Umbilical cord (tissue), 2 donors: ENCODE measurements around the gene ADPRHL1. TPM values are rescaled to one million over a fixed set of nuclear protein-coding genes. Genes with fewer than 3 reads are reported as not detected.
A peak's percentile ranks its signal among the peaks of the same experiment; 100 is the strongest.
"Not testable (repeated sequence)": the region's sequence is repeated elsewhere in the genome, so short reads cannot be mapped to it uniquely, and the experiment has no call there.

Source experiments
- DNase-seq: peaks from one replicate; pipeline ENCODE4 v3.0.0-alpha.2; 2015; ENCODE audit warnings: low spot score
- total RNA-seq: library from RNA; depleted of rRNA; stranded (reverse); fragments of >200 nt; gene quantifications from one replicate; pipeline ENCODE4 v1.2.3, GENCODE V29; 2014; ENCODE audit warnings: low replicate concordance; ENCODE audit not compliant: insufficient read depth

The ADPRHL1 gene
- total RNA-seq, 1 donor from 2014 or later: 1.7 TPM

DNA sequence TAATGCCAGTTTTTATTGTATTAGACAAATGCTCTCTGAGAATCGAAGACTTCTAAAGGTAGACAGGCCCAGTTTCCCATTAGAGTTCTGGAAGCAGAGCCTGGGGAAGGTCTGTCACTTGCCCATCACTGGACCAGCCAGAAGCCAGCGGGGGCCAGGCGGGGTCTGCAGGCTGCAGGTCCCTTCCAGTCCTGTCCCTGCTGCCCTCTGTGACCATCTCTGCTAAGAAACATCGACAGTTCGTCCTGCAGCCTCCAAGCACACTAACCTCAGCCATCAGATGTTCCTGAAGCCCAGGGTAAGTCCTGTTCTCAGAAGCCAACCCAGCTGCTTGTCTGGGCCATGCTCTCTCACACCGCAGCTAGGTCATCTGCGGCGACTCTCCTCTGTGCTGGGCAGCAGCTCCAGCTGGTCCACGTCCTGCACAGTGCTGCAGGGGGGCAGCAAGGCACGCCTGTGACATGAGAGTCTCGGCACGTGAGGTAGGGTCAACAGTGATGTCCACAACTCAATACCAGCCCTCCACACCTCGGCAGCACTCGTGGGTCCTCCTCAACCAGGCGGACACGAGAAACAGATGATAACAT lies 2.9 kb upstream of the ADPRHL1 start:
- DNase-seq: no peak

DNA sequence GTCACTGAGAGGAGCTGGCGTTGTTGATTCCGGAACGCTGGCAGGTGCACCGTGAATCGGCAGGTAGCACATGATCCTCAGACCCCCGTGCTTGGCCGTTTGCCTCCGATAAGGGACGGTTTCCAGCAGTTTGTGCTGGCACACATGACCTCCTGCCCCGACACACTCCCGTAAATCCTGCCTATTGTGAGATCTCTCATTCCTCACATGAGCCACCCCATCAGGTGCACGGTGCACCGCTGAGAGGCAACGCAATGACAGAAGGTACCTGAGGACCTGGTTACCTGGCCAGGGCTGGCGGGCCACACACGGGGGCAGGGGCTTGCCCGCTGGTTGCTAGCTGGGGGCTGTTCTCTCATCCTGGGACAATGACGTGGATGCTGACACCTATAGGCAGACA lies 2.1 kb upstream of the ADPRHL1 start:
- DNase-seq: no peak

DNA sequence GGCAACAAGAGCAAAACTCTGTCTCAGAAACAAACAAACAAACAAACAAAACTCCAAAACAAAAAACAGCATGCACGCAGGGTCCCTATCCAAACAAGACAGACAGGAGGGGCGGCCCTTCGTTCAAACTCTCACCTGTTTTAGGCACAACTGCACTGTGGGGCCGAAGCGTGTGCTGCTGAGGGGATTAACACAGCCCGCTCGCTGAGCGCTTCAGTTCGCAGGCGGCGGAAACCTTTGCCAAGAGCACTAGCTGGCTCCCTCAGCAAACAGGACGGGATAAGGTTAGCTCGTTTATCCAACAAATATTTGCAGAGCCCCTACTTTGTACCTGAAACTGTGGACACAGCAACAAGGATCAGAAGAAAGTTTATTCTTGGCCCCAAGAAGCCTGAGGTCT lies 1.6 kb upstream of the ADPRHL1 start:
- DNase-seq: no peak

DNA sequence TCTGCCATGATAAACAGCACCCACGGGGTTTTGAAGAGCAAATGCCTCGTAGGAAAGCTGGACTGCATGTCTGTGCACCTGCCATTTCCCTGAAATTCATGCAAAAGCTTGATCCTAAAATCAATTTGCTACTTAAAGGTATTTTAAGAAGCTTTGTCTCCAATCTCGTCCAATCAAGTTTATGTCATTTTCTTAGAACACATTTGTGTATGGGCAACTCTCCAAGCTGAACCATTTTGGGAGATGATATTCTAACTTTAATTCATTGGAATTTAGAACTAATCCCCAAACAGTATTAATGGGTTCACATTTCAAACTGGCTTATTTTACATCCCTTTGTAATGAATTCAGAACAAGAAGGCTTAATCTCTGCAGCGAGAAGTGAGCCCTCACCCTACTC lies 822 bp downstream of the ADPRHL1 start:
- no peak for DNase-seq

DNA sequence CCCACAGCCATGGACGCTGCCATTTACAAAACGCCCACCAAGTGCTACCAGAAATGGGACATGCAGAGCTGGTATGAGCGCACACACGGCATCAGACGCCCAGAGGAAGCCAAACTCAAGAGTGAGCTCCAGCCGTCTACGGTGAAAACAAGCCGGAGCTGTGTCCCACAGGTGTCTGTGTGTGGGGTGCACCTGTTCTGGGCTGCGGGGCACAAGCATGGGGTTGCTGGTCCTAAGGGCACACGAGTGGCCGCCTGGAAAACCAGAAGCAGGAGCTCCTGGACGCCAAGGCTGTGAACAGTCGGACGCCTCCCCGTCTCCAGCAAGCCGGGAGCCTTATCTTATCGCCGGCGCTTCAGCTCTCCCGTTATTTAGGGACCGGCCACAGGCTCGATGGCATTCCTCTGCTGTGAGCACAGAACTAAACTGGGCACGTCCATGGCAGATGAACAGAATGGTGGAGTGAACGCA lies 1.3 kb downstream of the ADPRHL1 start:
- peak; percentile 13 for DNase-seq

DNA sequence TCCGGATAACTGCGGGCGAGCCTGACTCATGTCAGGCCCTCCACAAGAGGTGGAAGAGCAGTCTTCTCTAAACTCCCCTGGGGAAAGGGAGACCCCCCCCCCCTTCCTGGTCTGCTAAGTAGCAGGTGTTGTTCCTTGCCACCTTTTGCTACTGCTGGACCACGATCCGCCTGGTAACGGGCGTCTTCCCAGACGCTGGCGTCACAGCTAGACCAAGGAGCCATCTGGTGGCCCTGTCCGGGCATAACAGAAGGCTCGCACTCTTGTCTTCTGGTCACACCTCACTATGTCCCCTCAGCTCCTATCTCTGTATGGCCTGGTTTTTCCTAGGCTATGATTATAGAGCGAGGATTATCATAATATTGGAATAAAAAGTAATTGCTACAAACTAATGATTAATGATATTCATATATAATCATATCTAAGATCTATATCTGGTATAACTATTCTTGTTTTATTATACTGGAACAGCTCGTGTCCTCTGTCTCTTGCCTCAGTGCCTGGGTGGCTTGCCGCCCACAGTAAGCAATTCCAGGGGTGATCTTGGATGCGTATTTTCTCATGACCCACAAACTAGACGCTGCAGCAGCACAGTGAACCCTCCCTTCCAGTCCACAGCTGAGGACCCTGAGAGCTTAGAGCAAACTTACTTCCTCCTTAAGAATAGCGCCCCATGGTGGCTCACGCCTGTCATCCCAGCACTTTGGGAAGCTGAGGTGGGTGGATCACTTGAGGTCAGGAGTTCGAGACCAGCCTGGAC lies 2.2 kb downstream of the ADPRHL1 start:
- not testable (repeated sequence) for DNase-seq

DNA sequence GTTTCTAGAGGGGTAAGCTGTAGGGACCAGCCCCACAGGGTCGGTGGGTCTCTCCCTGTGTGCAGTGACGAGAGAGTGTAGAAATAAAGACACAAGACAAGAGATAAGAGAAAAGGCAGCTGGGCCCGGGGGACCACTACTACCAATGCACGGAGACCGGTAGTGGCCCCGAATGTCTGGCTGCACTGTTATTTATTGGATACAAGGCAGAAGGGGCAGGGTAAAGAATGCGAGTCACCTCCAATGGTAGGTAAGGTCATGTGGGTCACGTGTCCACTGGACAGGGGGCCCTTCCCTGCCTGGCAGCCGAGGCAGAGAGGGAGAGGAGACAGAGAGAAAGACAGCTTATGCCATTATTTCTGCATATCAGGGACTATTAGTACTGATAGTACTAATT lies 2.9 kb downstream of the ADPRHL1 start:
- DNase-seq: not testable (repeated sequence)

DNA sequence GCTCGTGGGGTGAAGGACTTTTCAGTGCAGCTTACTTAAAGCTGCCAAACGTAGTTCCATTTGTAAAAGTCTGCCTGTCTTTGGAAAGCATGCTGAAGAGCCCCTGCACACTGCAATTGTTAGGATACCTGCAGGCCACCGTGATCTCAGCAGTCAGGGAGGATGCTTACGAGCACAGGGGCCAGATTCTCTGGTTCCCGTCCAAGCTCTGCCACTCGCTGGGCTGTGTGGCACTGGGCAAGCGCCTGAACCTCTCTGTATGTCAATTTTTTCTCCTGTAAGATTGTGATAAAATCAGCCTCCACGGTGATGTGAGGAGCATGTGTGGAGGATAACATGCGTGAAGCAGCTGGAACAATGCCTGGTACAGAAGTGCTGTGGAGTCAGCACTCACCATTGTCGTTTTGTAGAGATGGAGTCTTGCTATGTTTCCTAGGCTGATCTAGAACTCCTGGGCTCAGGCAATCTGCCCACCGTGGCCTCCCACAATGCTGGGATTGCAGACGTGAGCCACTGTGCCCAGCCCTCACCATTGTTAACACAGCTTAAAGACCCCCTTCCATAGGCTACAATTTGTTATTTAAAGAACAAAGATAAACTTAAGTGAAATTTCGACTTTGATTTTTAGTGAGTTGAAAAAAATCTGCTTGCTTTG lies 3.5 kb downstream of the ADPRHL1 start:
- DNase-seq: no peak

DNA sequence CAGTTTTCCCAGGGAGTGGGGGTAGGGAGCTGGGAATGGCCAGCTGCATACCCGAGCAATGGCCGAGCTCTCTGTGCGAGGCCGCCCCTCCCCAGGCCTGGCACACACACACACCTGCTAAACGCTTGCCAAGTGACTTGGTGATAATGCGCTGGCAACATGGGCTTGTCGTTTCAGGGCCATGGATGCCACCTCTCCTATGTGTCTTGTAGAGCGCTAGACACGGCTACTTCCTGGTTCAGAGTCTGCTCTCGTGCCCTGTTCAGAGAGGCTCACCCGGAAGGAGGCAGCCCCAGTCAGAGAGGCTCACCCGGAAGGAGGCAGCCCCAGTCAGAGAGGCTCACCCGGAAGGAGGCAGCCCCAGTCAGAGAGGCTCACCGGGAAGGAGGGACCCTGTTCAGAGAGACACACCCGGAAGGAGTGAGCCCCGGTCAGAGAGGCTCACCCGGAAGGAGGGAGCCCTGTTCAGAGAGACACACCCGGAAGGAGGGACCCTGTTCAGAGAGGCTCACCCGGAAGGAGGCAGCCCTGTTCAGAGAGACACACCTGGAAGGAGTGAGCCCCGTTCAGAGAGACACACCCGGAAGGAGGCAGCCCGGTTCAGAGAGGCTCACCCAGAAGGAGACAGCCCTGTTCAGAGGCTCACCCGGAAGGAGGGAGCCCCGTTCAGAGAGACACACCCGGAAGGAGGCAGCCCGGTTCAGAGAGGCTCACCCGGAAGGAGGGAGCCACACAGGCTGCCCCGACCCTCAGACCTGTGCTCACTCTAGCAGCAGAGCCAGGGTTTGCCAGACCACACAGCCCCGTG lies 4.2 kb downstream of the ADPRHL1 start:
- DNase-seq: no peak

DNA sequence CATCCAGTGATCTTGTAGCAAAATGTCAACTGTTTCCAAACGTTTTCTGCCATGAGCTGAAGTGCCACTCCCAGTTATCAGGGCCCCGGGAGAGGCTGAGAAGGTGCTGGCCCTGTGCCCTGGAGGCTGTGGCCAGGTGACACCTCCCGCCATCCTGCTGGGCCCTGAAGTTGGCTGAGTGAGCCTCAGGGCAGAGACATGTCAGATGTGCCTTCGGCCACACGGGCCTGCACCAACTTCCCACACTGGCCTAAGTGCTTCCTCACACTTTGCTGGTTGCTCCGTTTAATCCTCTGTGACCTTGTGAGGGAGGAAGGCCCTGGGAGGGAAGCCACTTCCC lies 4.8 kb downstream of the ADPRHL1 start:
- DNase-seq: no peak

DNA sequence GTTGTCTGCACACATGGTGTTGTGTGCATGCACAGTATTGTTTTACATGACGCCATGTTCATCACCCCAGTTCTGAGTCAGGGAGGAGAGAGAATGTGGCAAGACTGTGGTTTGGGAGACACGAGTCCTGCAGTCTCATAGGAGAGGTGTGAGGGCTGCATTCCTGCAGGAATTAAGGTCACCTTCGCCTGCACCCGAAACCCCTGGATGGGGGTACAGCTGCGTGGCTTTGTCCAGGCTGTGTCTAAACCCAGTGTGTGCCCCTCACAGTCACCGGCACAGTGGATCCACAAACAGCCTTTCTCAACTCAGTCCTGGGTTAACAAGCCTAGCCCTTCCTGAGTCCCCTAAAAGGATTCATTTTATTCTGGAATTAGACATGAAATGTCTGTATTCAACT lies 5.7 kb downstream of the ADPRHL1 start:
- DNase-seq: no peak

DNA sequence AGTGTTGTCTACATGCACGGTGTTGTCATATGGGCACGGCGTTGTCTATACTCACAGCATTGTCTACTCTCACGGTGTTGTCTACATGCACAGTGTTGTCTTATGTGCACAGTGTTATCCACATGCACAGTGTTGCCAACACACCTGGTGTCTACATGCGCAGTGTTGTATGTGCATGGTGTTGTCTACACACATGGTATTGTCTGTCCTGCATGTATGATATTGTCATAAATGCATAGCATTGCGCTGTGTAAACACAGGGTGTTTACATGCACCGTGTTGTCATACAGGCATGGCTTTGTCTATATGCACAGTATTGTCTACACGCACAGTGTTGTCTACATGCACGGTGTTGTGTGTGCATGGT lies 6.8 kb downstream of the ADPRHL1 start:
- no peak for DNase-seq

DNA sequence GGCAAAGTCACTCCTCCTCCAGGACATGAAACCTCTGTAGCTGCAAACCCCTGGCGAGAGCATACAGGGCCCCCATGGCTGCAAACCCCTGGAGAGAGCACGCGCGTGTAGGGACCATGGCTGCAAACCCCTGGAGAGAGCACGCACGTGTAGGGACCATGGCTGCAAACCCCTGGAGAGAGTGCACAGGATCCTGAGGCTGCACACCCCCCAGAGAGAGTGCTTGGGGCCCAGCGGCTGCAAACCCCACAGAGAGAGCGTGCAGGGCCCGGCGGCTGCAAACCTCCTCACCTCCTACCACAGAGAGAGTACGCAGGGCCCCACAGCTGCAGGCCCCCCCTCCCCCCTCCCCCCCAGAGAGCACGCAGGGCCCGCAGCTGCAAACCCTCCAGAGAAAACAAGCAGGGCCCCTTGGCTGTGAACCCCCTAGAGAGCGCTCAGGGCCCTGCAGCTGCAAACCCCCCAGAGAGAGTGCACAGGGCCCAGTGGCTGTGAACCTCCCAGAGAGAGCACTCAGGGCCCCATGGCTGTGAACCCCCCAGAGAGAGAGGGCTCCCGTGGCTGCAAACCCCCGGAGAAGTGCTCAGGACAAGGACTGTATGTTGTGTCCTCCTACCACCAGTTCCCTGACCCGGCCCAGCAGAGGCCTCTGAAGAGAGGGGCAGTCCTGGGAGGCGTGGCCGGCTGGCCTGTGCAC lies 7.3 kb downstream of the ADPRHL1 start:
- no peak for DNase-seq

DNA sequence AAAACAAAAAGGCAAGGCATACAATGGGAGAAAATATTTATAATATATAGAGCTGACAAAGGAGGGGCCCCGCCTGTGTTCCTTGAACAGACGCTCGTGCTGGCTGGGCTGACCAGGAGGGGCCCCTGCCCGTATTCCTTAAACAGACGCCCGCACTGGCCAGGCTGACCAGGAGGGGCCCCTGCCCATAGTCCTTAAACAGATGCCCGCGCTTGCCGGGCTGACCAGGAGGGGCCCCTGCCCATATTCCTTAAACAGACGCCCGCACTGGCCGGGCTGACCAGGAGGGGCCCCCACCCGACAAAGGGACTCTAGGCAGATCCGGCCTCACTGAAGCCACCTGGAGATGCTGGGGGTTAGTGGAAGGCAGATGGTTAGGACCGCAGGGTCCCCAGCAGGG lies 9.3 kb downstream of the ADPRHL1 start:
- DNase-seq: no peak

DNA sequence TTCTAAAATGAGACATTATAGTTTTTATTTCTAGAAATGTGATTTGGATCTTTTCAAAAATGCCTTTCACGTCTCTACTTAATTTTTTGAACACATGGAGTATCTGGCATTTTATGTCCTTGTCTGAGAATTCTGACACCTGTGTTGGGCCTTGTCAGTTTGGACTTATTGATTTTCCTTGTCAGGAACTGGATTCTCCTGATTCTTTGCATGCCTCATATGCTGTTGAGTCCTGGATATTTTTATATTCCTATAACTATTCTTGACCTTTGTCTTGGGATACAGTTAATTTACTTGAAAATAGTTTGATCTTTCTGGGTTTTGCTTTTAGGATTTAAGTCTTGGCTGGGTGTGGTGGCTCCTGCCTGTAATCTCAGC lies 10.3 kb downstream of the ADPRHL1 start:
- DNase-seq: no peak

DNA sequence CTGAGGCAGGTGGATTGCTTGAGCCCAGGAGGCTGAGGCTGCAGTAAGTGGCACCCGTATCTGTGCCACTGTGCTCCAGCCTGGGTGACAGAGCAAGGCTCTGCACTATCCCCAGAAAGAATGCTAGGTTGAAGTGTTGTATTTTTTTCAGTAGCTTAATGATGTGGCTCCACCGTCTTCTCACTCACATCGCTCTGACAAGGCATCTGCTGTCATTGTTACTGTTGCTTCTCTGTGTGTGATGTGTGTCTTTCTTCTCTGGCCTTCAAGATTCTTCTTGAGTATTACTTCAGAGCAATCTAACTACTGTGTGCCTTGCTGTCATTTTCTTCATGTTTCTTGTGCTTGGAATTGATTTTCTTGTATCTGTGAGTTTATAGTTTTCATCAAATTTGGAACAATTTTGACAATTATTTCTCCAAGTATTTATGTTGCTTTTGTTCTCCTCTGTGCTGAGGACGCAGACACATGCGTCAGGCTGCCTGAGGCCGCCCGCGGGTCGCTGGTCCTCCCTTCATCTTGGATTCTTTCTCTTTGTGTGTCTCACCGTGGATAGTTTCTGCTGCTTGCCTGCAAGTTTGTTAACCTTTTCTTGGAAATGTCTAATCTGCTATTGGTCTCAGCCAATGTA lies 10.8 kb downstream of the ADPRHL1 start:
- DNase-seq: no peak

DNA sequence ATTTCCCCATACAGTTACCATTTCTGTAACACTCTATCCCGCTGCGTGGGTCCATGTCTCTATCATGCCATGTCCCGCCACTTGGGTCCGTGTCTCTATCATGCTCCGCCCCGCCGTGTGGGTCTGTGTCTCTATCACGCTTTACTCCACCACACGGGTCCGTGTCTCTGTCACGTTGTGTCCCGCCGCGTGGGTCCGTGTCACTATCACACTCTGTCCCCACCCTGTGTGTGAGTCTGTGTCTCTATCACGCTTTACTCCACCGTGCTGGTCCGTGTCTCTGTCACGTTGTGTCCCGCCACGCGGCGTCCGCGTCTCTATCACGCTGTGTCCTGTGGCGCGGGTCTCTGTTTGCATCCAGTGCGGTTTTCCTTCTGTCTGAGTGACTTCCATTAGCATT lies 11.6 kb downstream of the ADPRHL1 start:
- no peak for DNase-seq

DNA sequence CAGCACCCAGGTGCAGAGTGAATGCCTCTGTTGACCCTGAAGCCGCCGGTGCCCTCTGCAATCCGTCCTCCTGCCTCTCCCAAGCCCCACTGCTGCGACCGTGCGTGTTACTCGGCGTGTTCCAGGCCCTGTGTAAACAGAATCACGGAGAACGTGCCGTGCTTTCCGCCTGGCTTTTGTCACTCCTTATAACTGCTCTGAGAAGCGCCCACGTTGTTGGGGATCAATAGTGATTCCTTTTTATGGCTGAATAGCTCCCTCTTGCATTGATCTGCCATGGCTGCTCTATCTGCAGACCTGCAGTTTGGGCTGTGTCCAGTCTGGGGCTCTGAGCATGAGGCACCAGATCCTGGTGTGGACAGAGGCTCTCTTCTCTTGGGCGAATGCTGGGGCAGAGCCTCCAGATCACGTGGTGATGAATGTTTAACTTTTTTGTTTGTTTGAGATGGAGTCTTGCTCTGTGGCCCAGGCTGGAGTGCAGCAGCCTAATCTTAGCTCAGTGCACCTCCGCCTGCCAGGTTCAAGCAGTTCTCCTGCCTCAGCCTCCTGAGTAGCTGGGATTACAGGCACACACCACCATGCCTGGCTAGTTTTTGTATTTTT lies 15.8 kb downstream of the ADPRHL1 start:
- DNase-seq: no peak

DNA sequence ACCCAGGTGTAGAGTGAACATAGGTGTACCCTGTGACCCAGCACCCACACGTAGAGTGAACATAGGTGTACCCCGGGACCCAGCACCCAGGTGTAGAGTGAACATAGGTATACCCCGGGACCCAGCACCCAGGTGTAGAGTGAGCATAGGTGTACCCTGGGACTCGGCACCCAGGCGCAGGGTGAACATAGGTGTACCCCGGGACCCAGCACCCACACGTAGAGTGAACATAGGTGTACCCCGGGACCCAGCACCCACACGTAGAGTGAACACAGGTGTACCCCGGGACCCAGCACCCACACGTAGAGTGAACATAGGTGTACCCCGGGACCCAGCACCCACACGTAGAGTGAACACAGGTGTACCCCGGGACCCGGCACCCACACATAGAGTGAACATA lies 16.4 kb downstream of the ADPRHL1 start:
- not testable (repeated sequence) for DNase-seq

DNA sequence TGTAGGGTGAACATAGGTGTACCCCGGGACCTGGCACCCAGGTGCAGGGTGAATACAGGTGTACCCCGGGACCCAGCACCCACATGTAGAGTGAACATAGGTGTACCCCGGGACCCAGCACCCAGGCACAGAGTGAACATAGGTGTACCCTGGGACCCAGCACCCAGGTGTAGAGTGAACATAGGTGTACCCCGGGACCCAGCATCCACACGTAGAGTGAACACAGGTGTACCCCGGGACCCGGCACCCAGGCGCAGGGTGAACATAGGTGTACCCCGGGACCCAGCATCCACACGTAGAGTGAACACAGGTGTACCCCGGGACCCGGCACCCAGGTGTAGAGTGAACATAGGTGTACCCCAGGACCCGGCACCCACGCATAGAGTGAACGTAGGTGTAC lies 17.4 kb downstream of the ADPRHL1 start:
- DNase-seq: not testable (repeated sequence)

DNA sequence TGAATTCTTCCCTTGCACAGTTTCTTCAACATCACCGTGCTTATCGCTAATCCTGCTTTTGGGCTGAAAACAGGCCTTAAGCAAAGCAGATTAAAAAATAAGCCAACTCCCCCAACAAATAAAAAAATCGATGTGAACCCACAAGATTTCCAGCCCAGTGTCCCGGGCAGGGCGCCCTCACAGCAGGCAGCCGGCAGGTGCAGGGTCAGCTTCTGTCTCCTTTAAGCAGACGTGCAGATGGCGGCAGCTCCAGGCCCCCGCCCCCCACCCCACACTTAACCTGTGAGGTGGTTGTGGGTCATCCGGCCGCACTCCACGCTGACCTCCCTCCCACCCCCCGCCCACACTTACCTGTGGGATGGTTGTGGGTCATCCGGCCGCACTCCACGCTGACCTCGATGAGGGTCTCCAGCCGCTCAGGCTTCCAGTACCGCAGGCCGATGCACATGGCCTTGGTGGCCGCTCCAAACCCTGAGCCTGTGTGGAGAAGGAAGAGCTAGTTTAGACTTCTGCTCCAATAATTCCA lies 19.8 kb downstream of the ADPRHL1 start:
- DNase-seq: no peak
